Neuronal stem cell (in vitro differentiated cells): ENCODE data around the gene MARCHF5. TPM values are rescaled to one million over a fixed set of nuclear protein-coding genes. Genes with fewer than 3 reads are reported as not detected.

Experiments
- DNase-seq: peaks from one replicate; pipeline ENCODE4 v3.0.0-alpha.2; 2013; ENCODE audit warnings: low spot score
- H2AFZ ChIP-seq: one replicate; pipeline ENCODE4 v1.6.1; 2013; ENCODE audit warnings: mild to moderate bottlenecking, low read length, inconsistent platforms
- H2AK5ac ChIP-seq: 2 replicates; pipeline ENCODE4 v1.6.1; 2013; ENCODE audit warnings: low read depth, mild to moderate bottlenecking, inconsistent platforms, low read length, moderate library complexity, mixed read lengths
- H2BK120ac ChIP-seq: 2 replicates; pipeline ENCODE4 v1.6.1; 2013; ENCODE audit warnings: low read depth, mild to moderate bottlenecking, inconsistent platforms, low read length, moderate library complexity, mixed read lengths
- H2BK12ac ChIP-seq: one replicate; pipeline ENCODE4 v1.6.1; 2013; ENCODE audit warnings: low read length, inconsistent platforms
- H2BK15ac ChIP-seq: 2 replicates; pipeline ENCODE4 v1.6.1; 2013; ENCODE audit warnings: mild to moderate bottlenecking, low read length, inconsistent platforms, mixed read lengths
- H2BK5ac ChIP-seq: one replicate; pipeline ENCODE4 v1.6.1; 2013; ENCODE audit warnings: inconsistent platforms, mild to moderate bottlenecking, low read length, moderate library complexity
- H3K14ac ChIP-seq: one replicate; pipeline ENCODE4 v1.6.1; 2013; ENCODE audit warnings: low read length, inconsistent platforms
- H3K18ac ChIP-seq: 2 replicates; pipeline ENCODE4 v1.6.1; 2013; ENCODE audit warnings: low read length, inconsistent platforms
- H3K23ac ChIP-seq: 2 replicates; pipeline ENCODE4 v1.6.1; 2013; ENCODE audit warnings: low read depth, mild to moderate bottlenecking, mixed read lengths, low read length, inconsistent platforms; ENCODE audit not compliant: poor library complexity
- H3K27ac ChIP-seq: replicated peaks from 3 replicates; pipeline ENCODE4 v1.5.1; 2013; ENCODE audit warnings: low read length, inconsistent platforms
- H3K27me3 ChIP-seq, 3 experiments: 2 replicates each; pipeline ENCODE4 v1.6.1; 2013; ENCODE audit warnings: low read length in 3 of 3, mild to moderate bottlenecking in 2 of 3, inconsistent platforms in 1 of 3, low read depth in 1 of 3, mixed read lengths in 1 of 3, moderate library complexity in 1 of 3; ENCODE audit not compliant: control insufficient read depth in 3 of 3, insufficient read depth in 3 of 3
- H3K36me3 ChIP-seq, 2 donors: replicated peaks in 1 of 2; 2 replicates each; pipeline ENCODE4 v1.6.1; 2013; ENCODE audit warnings: low read length in 2 of 2; ENCODE audit not compliant: control insufficient read depth in 2 of 2, insufficient read depth in 2 of 2
- H3K4ac ChIP-seq: 2 replicates; pipeline ENCODE4 v1.6.1; 2013; ENCODE audit warnings: inconsistent platforms, mild to moderate bottlenecking, low read length, moderate library complexity
- H3K4me1 ChIP-seq, 2 donors: 1 replicate in 1 of 2; 2 replicates in 1 of 2; pipeline ENCODE4 v1.6.1; 2013; ENCODE audit warnings: low read length in 2 of 2, low read depth in 1 of 2; ENCODE audit not compliant: control insufficient read depth in 2 of 2, insufficient read depth in 1 of 2
- H3K4me2 ChIP-seq: one replicate; pipeline ENCODE4 v1.6.1; 2013; ENCODE audit warnings: mild to moderate bottlenecking, low read length, inconsistent platforms; ENCODE audit not compliant: insufficient read depth, poor library complexity, severe bottlenecking
- H3K4me3 ChIP-seq, 2 donors: 2 replicates each; pipeline ENCODE4 v1.5.1; 2013; ENCODE audit warnings: low read length in 2 of 2, mild to moderate bottlenecking in 2 of 2, inconsistent platforms in 1 of 2, moderate library complexity in 1 of 2
- H3K79me1 ChIP-seq: one replicate; pipeline ENCODE4 v1.6.1; 2013; ENCODE audit warnings: low read depth, mild to moderate bottlenecking, inconsistent platforms, low read length, moderate library complexity
- H3K9ac ChIP-seq: one replicate; pipeline ENCODE4 v1.6.1; 2013; ENCODE audit warnings: mild to moderate bottlenecking, low read depth, low read length, inconsistent platforms; ENCODE audit not compliant: poor library complexity
- H3K9me3 ChIP-seq, 2 donors: replicated peaks in 1 of 2; 2 replicates each; pipeline versions ENCODE3 to v1.6.1; 2013; ENCODE audit warnings: low read length in 2 of 2, mild to moderate bottlenecking in 2 of 2, inconsistent platforms in 1 of 2, low read depth in 1 of 2, mixed read lengths in 1 of 2, moderate library complexity in 1 of 2; ENCODE audit not compliant: control insufficient read depth in 2 of 2, insufficient read depth in 1 of 2
- H4K8ac ChIP-seq: one replicate; pipeline ENCODE4 v1.6.1; 2013; ENCODE audit warnings: low read depth, mild to moderate bottlenecking, inconsistent platforms, low read length, moderate library complexity
- H4K91ac ChIP-seq: one replicate; pipeline ENCODE4 v1.6.1; 2013; ENCODE audit warnings: low read length, low read depth, mild to moderate bottlenecking, inconsistent platforms; ENCODE audit not compliant: poor library complexity
- WGBS, 2 donors: extraction: QIAGEN DNeasy Blood & Tissue Kit; methylation state at CpG; one replicate each; pipeline ENCODE4 v1.1.7; 2013; ENCODE audit warnings: missing lambda C conversion rate in 2 of 2, mixed read lengths in 1 of 2; ENCODE audit not compliant: insufficient read length in 2 of 2, insufficient replicate concordance in 1 of 2; ENCODE audit errors: extremely low coverage in 2 of 2; 5-methylcytosine and 5-hydroxymethylcytosine counted together
- polyA plus RNA-seq, 2 experiments: library from polyadenylated mRNA; stranded (reverse); fragments of 200-250 nt; gene quantifications; one replicate each; pipeline ENCODE4 v1.2.3, GENCODE V29; 2013

MARCHF5 gene, protein sequence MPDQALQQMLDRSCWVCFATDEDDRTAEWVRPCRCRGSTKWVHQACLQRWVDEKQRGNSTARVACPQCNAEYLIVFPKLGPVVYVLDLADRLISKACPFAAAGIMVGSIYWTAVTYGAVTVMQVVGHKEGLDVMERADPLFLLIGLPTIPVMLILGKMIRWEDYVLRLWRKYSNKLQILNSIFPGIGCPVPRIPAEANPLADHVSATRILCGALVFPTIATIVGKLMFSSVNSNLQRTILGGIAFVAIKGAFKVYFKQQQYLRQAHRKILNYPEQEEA
- 31.2 TPM for polyA plus RNA-seq (2013, experiment 1 of 2)
- 29.9 TPM for polyA plus RNA-seq (2013, experiment 2 of 2)

DNA sequence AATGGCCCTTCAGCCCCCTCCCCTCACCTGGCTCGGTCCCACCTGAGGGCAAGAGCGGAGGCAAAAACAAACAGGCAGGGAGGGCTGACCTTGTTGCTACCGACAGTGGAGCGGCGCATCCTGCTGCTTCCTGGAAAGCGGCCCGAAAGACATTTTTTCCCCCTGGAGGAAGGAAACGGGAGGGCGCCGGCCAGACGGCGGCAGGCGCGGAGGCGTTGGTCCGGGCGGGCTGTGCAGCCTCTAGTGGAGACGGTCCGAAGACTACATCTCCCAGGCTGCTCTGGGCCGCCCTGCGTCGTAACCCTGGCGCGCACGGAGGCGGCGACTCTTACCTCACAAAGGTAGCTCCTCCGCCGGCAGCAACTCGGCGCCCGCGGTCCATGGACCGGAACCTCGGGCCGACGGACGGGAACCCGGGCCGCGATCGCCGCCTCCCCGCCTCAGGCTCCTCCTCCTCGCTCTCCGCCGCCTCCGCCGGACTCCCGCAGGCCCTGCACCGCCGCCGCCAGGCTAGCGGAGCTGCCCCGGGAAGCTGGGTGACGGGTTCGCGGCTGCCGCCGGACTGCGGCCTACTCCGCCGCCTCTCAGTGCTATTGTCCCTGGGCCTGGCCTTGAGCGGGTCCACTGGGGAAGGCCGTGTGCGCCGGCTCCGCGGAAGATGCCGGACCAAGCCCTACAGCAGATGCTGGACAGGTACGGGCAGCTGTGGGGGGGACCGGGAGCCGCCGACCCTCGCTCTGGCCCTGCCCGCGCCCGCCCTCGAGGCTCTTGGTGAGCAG lies at the start of gene MARCHF5, which contains the start of gene CPEB3:
Gene MARCHF5, plus strand, starts transcription at position 331 of the 779 bp plus-strand sequence. Its CDS starts 328 bp downstream, at position 659.
Gene CPEB3, minus strand, starts transcription at position 242 of the 779 bp plus-strand sequence. CDS start 50,728 bp downstream, outside the sequence.
- Histone ChIP-seq H4K8ac (no peak within 1 kb of the TSS), H3K36me3 (peaks cover 2 to 33% of the 10 kb centered on the region in 2 donors), H3K18ac (peak within 1 kb of the TSS; percentile 98), H2BK5ac (peak within 1 kb of the TSS; percentile 87), H3K23ac (peak within 1 kb of the TSS; percentile 93), H3K9me3 (no peaks in the 10 kb centered on the region), H2AFZ (peak within 1 kb of the TSS; percentile 99), H3K9ac (peak within 1 kb of the TSS; percentile 99), H4K91ac (peak within 1 kb of the TSS; percentile 85), H3K4me2 (peak within 1 kb of the TSS; percentile 62), H3K27ac (peak within 1 kb of the TSS; percentile 70), H2BK120ac (no peak within 1 kb of the TSS), H3K4ac (peak within 1 kb of the TSS; percentile 89), H3K4me3 (peak within 1 kb of the TSS; percentile 99 to 100), H3K4me1 (peaks cover 0 to 5% of the 10 kb centered on the region in 2 donors), H3K79me1 (peaks cover 9% of the 10 kb centered on the region), H3K14ac (peak within 1 kb of the TSS; percentile 100), H2BK15ac (no peak within 1 kb of the TSS), H2BK12ac (no peak within 1 kb of the TSS), H2AK5ac (peak within 1 kb of the TSS; percentile 75), H3K27me3 (no peaks in the 10 kb centered on the region)
- no CpG with 5 or more reads among the region's 79 CpGs for WGBS, 2 donors
- DNase-seq = peak; percentile 92

DNA sequence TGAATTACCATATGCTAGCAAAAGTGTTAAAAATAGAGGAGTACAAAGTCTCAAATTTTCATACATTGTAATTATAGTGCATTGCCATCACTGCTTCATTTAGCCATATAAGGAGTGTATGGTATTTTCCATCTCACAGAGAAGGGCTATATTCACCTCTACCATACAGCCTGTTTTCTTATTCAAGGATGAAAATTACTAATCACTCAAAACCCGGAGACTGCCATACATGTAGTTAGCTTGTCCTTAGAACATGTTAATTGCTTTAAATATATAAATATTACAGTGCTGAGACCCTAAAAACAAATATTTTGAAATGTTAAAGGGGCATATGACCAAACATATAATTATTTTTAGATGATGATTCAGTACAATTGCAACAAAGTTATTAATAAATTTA lies 49.5 kb upstream of the MARCHF5 start:
- Histone ChIP-seq H3K18ac (no peak overlapping the region), H3K79me1 (peaks cover 1% of the 10 kb centered on the region), H3K4me3 (peak overlapping the region in 1 of 2 donors; percentile 51), H3K4ac (no peak overlapping the region), H2BK12ac (no peak overlapping the region), H4K91ac (no peak overlapping the region), H2BK5ac (no peak overlapping the region), H3K27me3 (peaks cover 5 to 30% (median 20%) of the 10 kb centered on the region in 3 experiments), H3K9me3 (no peaks in the 10 kb centered on the region), H3K14ac (no peak overlapping the region), H2AFZ (peak overlapping the region; percentile 79), H3K23ac (no peak overlapping the region), H2BK120ac (no peak overlapping the region), H3K36me3 (no peaks in the 10 kb centered on the region), H4K8ac (no peak overlapping the region), H3K4me1 (peaks cover 2 to 3% of the 10 kb centered on the region in 2 donors), H2AK5ac (no peak overlapping the region), H3K9ac (no peak overlapping the region), H3K27ac (no peak overlapping the region), H2BK15ac (no peak overlapping the region), H3K4me2 (no peak overlapping the region)
- no peak for DNase-seq
- WGBS, 2 donors = no CpG with 5 or more reads among the region's 1 CpG

GRCh38 chr10:92242380-92242779 lies 48.6 kb upstream of the MARCHF5 start:
- Histone ChIP-seq H3K23ac (no peak overlapping the region), H3K79me1 (peaks cover 1% of the 10 kb centered on the region), H4K91ac (no peak overlapping the region), H3K4me3 (no peak overlapping the region), H3K9ac (no peak overlapping the region), H2AK5ac (no peak overlapping the region), H2BK15ac (no peak overlapping the region), H3K14ac (no peak overlapping the region), H3K4me2 (no peak overlapping the region), H2BK120ac (no peak overlapping the region), H3K4me1 (peaks cover 2 to 3% of the 10 kb centered on the region in 2 donors), H4K8ac (no peak overlapping the region), H2BK5ac (no peak overlapping the region), H2BK12ac (no peak overlapping the region), H3K18ac (no peak overlapping the region), H3K27me3 (peaks cover 5 to 25% (median 20%) of the 10 kb centered on the region in 3 experiments), H2AFZ (no peak overlapping the region), H3K4ac (no peak overlapping the region), H3K36me3 (no peaks in the 10 kb centered on the region), H3K27ac (no peak overlapping the region), H3K9me3 (no peaks in the 10 kb centered on the region)
- no peak for DNase-seq
- WGBS, 2 donors = no CpG with 5 or more reads among the region's 2 CpGs
